ENCODE measurements around the gene PVALEF. TPM values are rescaled to one million over a fixed set of nuclear protein-coding genes. Genes with fewer than 3 reads are reported as not detected.

PVALEF gene
- total RNA-seq, 1 experiment from 2014 or later, result not detected

DNA sequence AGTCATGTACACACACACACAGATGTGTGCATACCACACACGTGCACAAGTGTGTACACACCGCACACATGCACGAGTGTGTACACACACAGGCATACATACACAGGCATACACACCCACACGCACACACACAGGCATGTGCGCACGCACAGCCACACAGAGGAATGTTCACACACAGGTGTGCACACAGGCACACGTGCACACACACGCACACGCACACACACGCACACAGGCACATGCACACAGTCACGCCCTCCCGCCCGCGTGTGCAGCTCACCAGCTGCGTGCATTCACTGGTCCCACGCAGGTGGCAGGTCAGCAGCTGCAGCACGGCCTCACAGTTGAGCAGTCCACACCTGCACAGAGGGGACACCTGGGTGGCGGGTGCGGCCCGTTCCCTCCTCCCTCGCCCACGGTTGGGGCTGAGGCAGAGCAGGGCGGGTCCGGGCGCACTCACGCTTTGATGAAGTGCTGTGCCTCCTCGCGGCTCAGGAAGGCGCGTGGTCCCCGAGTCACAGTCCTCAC, 65.9 kb downstream of the PVALEF start:
- H3K27ac Mint-ChIP-seq, result peak overlapping the region in 1 of 3 experiments; percentile 62; a peak in 3 of 7 replicates

More for the DNA sequence above, 65.9 kb downstream of the PVALEF start:
- no CpG with 5 or more reads among the region's 31 CpGs for WGBS (ENCODE audit: extremely low coverage, insufficient read length, low lambda C conversion rate)
- H3K23ac ChIP-seq (ENCODE audit: insufficient read length, low read depth, low read length), result no peak overlapping the region
- no peak overlapping the region for H2BK120ac ChIP-seq (ENCODE audit: low read depth, low read length, poor library complexity, severe bottlenecking)
- H4K8ac ChIP-seq (replicated peaks; ENCODE audit: insufficient read length, low read depth, low read length), result no peak overlapping the region
- H3K4me1 Mint-ChIP-seq, result no peaks in the 10 kb centered on the region
- H3K18ac ChIP-seq (ENCODE audit: insufficient read length, low read depth, low read length), result no peak overlapping the region
- H2AFZ ChIP-seq (ENCODE audit: low read length), result no peak overlapping the region
- peaks cover 2% of the 10 kb centered on the region for H4K20me1 ChIP-seq (ENCODE audit: control insufficient read depth, insufficient read depth, insufficient read length)
- no peak overlapping the region for H3T11ph ChIP-seq (ENCODE audit: low read length)
- no peak overlapping the region for H3K4ac ChIP-seq (ENCODE audit: low read depth, low read length)
- no peak overlapping the region for H3K9ac ChIP-seq (ENCODE audit: extremely low read depth, insufficient read length, low read length)
- H2AK5ac ChIP-seq (ENCODE audit: insufficient read length, low read length), result no peak overlapping the region
- DNase-seq, result no peak
- H3K27ac ChIP-seq (ENCODE audit: insufficient read length, low read depth, low read length), result no peak overlapping the region
- no peak overlapping the region for H3K14ac ChIP-seq (ENCODE audit: insufficient read depth, low read length)
- peak overlapping the region in 1 of 2 experiments; percentile 9; a peak in 2 of 5 replicates for H3K4me3 Mint-ChIP-seq
- H3K23me2 ChIP-seq (ENCODE audit: insufficient read length, low read depth, low read length, poor library complexity, severe bottlenecking), result no peaks in the 10 kb centered on the region
- H3K36me3 Mint-ChIP-seq (ENCODE audit: insufficient read depth in 1 of 3, low read depth in 3 of 3), result peaks cover 11 to 18% (median 14%) of the 10 kb centered on the region in 3 experiments
- H3K4me2 ChIP-seq (ENCODE audit: insufficient read depth, insufficient read length, low read length), result no peak overlapping the region
- no peak overlapping the region for H2BK5ac ChIP-seq (ENCODE audit: insufficient read length, low read length)
- H3K9me3 Mint-ChIP-seq, result no peaks in the 10 kb centered on the region
- H2BK15ac ChIP-seq (ENCODE audit: low read depth, low read length), result no peak overlapping the region
- no peaks in the 10 kb centered on the region for H3K27me3 Mint-ChIP-seq (ENCODE audit: low read depth)
- no peak overlapping the region for H3K56ac ChIP-seq (ENCODE audit: insufficient read length, low read depth, low read length)
- H2BK20ac ChIP-seq (ENCODE audit: low read depth, low read length, poor library complexity, severe bottlenecking), result no peak overlapping the region
- H3K4me1 ChIP-seq (ENCODE audit: insufficient read depth, low read length), result no peaks in the 10 kb centered on the region
- no peaks in the 10 kb centered on the region for H3K9me3 ChIP-seq (ENCODE audit: control insufficient read depth, low read depth, low read length)
- H3K79me1 ChIP-seq (ENCODE audit: insufficient read depth, low read depth, low read length, poor library complexity, severe bottlenecking), result no peaks in the 10 kb centered on the region
- TF ChIP-seq, protein P1, sequence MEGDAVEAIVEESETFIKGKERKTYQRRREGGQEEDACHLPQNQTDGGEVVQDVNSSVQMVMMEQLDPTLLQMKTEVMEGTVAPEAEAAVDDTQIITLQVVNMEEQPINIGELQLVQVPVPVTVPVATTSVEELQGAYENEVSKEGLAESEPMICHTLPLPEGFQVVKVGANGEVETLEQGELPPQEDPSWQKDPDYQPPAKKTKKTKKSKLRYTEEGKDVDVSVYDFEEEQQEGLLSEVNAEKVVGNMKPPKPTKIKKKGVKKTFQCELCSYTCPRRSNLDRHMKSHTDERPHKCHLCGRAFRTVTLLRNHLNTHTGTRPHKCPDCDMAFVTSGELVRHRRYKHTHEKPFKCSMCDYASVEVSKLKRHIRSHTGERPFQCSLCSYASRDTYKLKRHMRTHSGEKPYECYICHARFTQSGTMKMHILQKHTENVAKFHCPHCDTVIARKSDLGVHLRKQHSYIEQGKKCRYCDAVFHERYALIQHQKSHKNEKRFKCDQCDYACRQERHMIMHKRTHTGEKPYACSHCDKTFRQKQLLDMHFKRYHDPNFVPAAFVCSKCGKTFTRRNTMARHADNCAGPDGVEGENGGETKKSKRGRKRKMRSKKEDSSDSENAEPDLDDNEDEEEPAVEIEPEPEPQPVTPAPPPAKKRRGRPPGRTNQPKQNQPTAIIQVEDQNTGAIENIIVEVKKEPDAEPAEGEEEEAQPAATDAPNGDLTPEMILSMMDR (conservative IDR thresholded peaks at IDR 0.05), result no peak
- H4K5ac ChIP-seq (ENCODE audit: insufficient read length, low read depth, low read length), result no peak overlapping the region
- no peak overlapping the region for H2BK12ac ChIP-seq (ENCODE audit: insufficient read length, low read depth, low read length)
- no peaks in the 10 kb centered on the region for H3K27me3 ChIP-seq (ENCODE audit: insufficient read depth, low read length)
- H4K91ac ChIP-seq (ENCODE audit: insufficient read length, low read depth, low read length), result no peak overlapping the region
- H3K79me2 ChIP-seq (ENCODE audit: insufficient read depth, low read length), result no peaks in the 10 kb centered on the region

All from H9 (cell line).